IMR-90 (cell line): Measurements from ENCODE around the gene TMEM131L. TPM values are rescaled to one million over a fixed set of nuclear protein-coding genes. Genes with fewer than 3 reads are reported as not detected.

Experiments used
- ATAC-seq: fragments of 200-7000 bp; cut with Tn5 transposase; 2 replicates; pipeline ENCODE4 v1.9.1; 2020; ENCODE audit warnings: low read depth, mild to moderate bottlenecking, moderate library complexity
- BruUV-seq: library from RNA; stranded (reverse); fragments of 400-500 nt; replicated peaks from 2 replicates; lab custom pipeline; 2021; lab: Mats Ljungman, UMichigan
- CTCF ChIA-PET: fragments of 300-600 bp; formaldehyde crosslinking; extraction: SDS; loops from one replicate; lab custom pipeline; 2021; ENCODE audit warnings: antibody characterized with exemption; lab: Yijun Ruan, JAX
- POLR2A ChIA-PET: fragments of 300-600 bp; sonication (Branson Sonifier 250); formaldehyde crosslinking; loops from one replicate; lab custom pipeline; 2022; ENCODE audit warnings: antibody characterized with exemption; ENCODE audit not compliant: unreplicated experiment; lab: Charles Lee
- DNase-seq: peaks from one replicate; pipeline ENCODE4 v3.0.0; 2013
- H2AFZ ChIP-seq: replicated peaks from 2 replicates; pipeline ENCODE3; 2013; ENCODE audit warnings: low read length, mild to moderate bottlenecking; ENCODE audit not compliant: poor library complexity
- H2AK5ac ChIP-seq: 2 replicates; pipeline ENCODE4 v1.6.1; 2013; ENCODE audit warnings: low read depth, low read length, inconsistent platforms
- H2AK9ac ChIP-seq: replicated peaks from 2 replicates; pipeline ENCODE3; 2013; ENCODE audit warnings: mild to moderate bottlenecking, low read depth, low read length, moderate library complexity; ENCODE audit not compliant: poor library complexity
- H2BK120ac ChIP-seq: 2 replicates; pipeline ENCODE4 v1.6.1; 2013; ENCODE audit warnings: low read depth, low read length, inconsistent platforms
- H2BK15ac ChIP-seq: 3 replicates; pipeline ENCODE4 v1.6.1; 2013; ENCODE audit warnings: low read depth, low read length, inconsistent platforms
- H2BK20ac ChIP-seq: 2 replicates; pipeline ENCODE4 v1.6.1; 2013; ENCODE audit warnings: low read depth, mild to moderate bottlenecking, inconsistent platforms, low read length, moderate library complexity
- H2BK5ac ChIP-seq: 2 replicates; pipeline ENCODE4 v1.6.1; 2013; ENCODE audit warnings: mild to moderate bottlenecking, low read depth, low read length, inconsistent platforms; ENCODE audit not compliant: poor library complexity, severe bottlenecking
- H3K14ac ChIP-seq: replicated peaks from 2 replicates; pipeline ENCODE4 v1.6.1; 2013; ENCODE audit warnings: low read depth, low read length, inconsistent platforms
- H3K18ac ChIP-seq: 2 replicates; pipeline ENCODE4 v1.6.1; 2013; ENCODE audit warnings: low read depth, low read length, control low read depth
- H3K23ac ChIP-seq: 2 replicates; pipeline ENCODE4 v1.6.1; 2013; ENCODE audit warnings: low read depth, low read length, inconsistent platforms
- H3K27ac ChIP-seq: 2 replicates; pipeline ENCODE4 v1.5.1; 2013; ENCODE audit warnings: mild to moderate bottlenecking, control low read depth, low read length; ENCODE audit not compliant: insufficient read depth
- H3K27me3 ChIP-seq: 2 replicates; pipeline ENCODE4 v1.6.1; 2013; ENCODE audit warnings: low read length; ENCODE audit not compliant: control insufficient read depth, insufficient read depth
- H3K36me3 ChIP-seq: 2 replicates; pipeline ENCODE4 v1.6.1; 2013; ENCODE audit warnings: low read length, mixed read lengths; ENCODE audit not compliant: control insufficient read depth, insufficient read depth
- H3K4ac ChIP-seq: 2 replicates; pipeline ENCODE4 v1.6.1; 2013; ENCODE audit warnings: low read depth, low read length, inconsistent platforms
- H3K4me1 ChIP-seq: 2 replicates; pipeline ENCODE4 v1.6.1; 2013; ENCODE audit warnings: low read length, mixed read lengths; ENCODE audit not compliant: control insufficient read depth, insufficient read depth
- H3K4me2 ChIP-seq: 2 replicates; pipeline ENCODE4 v1.6.1; 2013; ENCODE audit warnings: low read depth, mild to moderate bottlenecking, control low read depth, low read length, moderate library complexity
- H3K4me3 ChIP-seq: 2 replicates; pipeline ENCODE4 v1.5.1; 2013; ENCODE audit warnings: low read depth, mild to moderate bottlenecking, control low read depth, low read length, moderate library complexity; ENCODE audit not compliant: insufficient read depth
- H3K56ac ChIP-seq: 2 replicates; pipeline ENCODE4 v1.6.1; 2013; ENCODE audit warnings: low read length, inconsistent platforms; ENCODE audit not compliant: insufficient read depth; ENCODE audit errors: extremely low read depth
- H3K79me1 ChIP-seq, 2 experiments: 2 replicates each; pipeline ENCODE4 v1.6.1; 2013; ENCODE audit warnings: low read length in 2 of 2, inconsistent platforms in 1 of 2, low read depth in 1 of 2
- H3K9ac ChIP-seq: 2 replicates; pipeline ENCODE4 v1.6.1; 2013; ENCODE audit warnings: low read depth, low read length, control low read depth
- H3K9me1 ChIP-seq: 2 replicates; pipeline ENCODE4 v1.6.1; 2013; ENCODE audit warnings: low read length, inconsistent platforms; ENCODE audit not compliant: insufficient read depth
- H3K9me3 ChIP-seq: 2 replicates; pipeline ENCODE4 v1.6.1; 2013; ENCODE audit warnings: low read length; ENCODE audit not compliant: control insufficient read depth, insufficient read depth
- H4K20me1 ChIP-seq: 2 replicates; pipeline ENCODE4 v1.6.1; 2013; ENCODE audit warnings: low read length, inconsistent platforms; ENCODE audit not compliant: insufficient read depth
- H4K5ac ChIP-seq: 2 replicates; pipeline ENCODE4 v1.6.1; 2013; ENCODE audit warnings: mild to moderate bottlenecking, low read depth, low read length, control low read depth
- H4K8ac ChIP-seq, 2 experiments: 2 replicates each; pipeline ENCODE4 v1.6.1; 2013; ENCODE audit warnings: low read depth in 2 of 2, low read length in 2 of 2, control low read depth in 1 of 2, inconsistent platforms in 1 of 2
- H4K91ac ChIP-seq: 2 replicates; pipeline ENCODE4 v1.6.1; 2013; ENCODE audit warnings: low read depth, low read length, inconsistent platforms; ENCODE audit not compliant: insufficient read depth
- BHLHE40 ChIP-seq: fragments of 150-350 bp; IDR thresholded peaks from 2 replicates; pipeline ENCODE4 v1.6.1; 2016; ENCODE audit warnings: mild to moderate bottlenecking, low read depth, low read length
- FOS ChIP-seq: fragments of 150-350 bp; IDR thresholded peaks from 2 replicates; pipeline ENCODE4 v1.6.1; 2016; ENCODE audit warnings: low read depth, low read length
- MAFK ChIP-seq: IDR thresholded peaks from 2 replicates; pipeline ENCODE4 v1.6.1; 2012; ENCODE audit warnings: low read depth, low read length, improper control_type of control experiment
- MAZ ChIP-seq: IDR thresholded peaks from 2 replicates; pipeline ENCODE4 v1.6.1; 2012; ENCODE audit warnings: low read depth, mild to moderate bottlenecking, low read length, improper control_type of control experiment, moderate library complexity, borderline replicate concordance
- MXI1 ChIP-seq: IDR thresholded peaks from 2 replicates; pipeline ENCODE4 v1.6.1; 2012; ENCODE audit warnings: low read depth, mild to moderate bottlenecking, low read length, moderate library complexity, borderline replicate concordance
- NFE2L2 ChIP-seq: fragments of 150-350 bp; IDR thresholded peaks from 2 replicates; pipeline ENCODE4 v1.6.1; 2016; ENCODE audit warnings: low read depth, mild to moderate bottlenecking, low read length
- POLR2A ChIP-seq: IDR thresholded peaks from 2 replicates; pipeline ENCODE4 v1.6.1; 2012; ENCODE audit warnings: mild to moderate bottlenecking, low read depth, low read length
- RAD21 ChIP-seq: IDR thresholded peaks from 2 replicates; pipeline ENCODE4 v1.6.1; 2012; ENCODE audit warnings: low read length, improper control_type of control experiment
- RFX5 ChIP-seq: IDR thresholded peaks from 2 replicates; pipeline ENCODE4 v1.8.0; 2012; ENCODE audit warnings: low read depth, mild to moderate bottlenecking, low read length, moderate library complexity
- SMC3 ChIP-seq: fragments of 150-350 bp; IDR thresholded peaks from 2 replicates; pipeline ENCODE4 v1.6.1; 2016; ENCODE audit warnings: low read depth, mild to moderate bottlenecking, antibody characterized with exemption, low read length, moderate library complexity
- USF2 ChIP-seq: fragments of 150-350 bp; IDR thresholded peaks from 2 replicates; pipeline ENCODE4 v1.6.1; 2017; ENCODE audit warnings: mild to moderate bottlenecking, antibody characterized with exemption, low read length, low read depth
- WGBS, 2 experiments: methylation state at CpG; one replicate each; pipeline versions ENCODE4 v1.1.5 to v1.1.7; 2013; ENCODE audit warnings: missing lambda C conversion rate in 2 of 2; ENCODE audit not compliant: insufficient read length in 1 of 2; ENCODE audit errors: extremely low coverage in 2 of 2; 5-methylcytosine and 5-hydroxymethylcytosine counted together
- dilution Hi-C: fragments of 300-500 bp; cut with HindIII; formaldehyde crosslinking; loops from one replicate; pipeline ENCODE4 v1.14.3; 2018; ENCODE audit warnings: low sequenced_read_pairs; ENCODE audit not compliant: unreplicated experiment
- in situ Hi-C: fragments of 300-500 bp; cut with MboI; formaldehyde crosslinking; loops from 3 replicates; pipeline ENCODE4 v1.14.3; 2019; ENCODE audit warnings: low sequenced_read_pairs, inconsistent platforms, mixed read lengths
- intact Hi-C: fragments of 100-400 bp; cut with micrococcal nuclease; formaldehyde crosslinking; loops from 2 replicates; pipeline ENCODE4 v1.10.0; 2022
- polyA plus RNA-seq, 3 experiments: library from polyadenylated mRNA; depleted of rRNA; stranded (reverse); fragments of >200 nt; gene quantifications; 2 replicates each; pipeline ENCODE4 v1.2.3, GENCODE V29; 2012; ENCODE audit warnings: low replicate concordance in 1 of 3
- total RNA-seq: library from RNA; depleted of rRNA; stranded (reverse); fragments of >200 nt; gene quantifications from 2 replicates; pipeline ENCODE4 v1.2.3, GENCODE V29; 2012
- TF ChIP-seq, protein P1 (sequence below): conservative IDR thresholded peaks from 2 replicates; pipeline ENCODE4 v1.5.1; 2012; ENCODE audit warnings: mild to moderate bottlenecking, low read depth, low read length, improper control_type of control experiment
- TF ChIP-seq, protein P2 (sequence below): fragments of 150-350 bp; IDR thresholded peaks from 2 replicates; pipeline ENCODE4 v1.6.1; 2016; ENCODE audit warnings: low read depth, mild to moderate bottlenecking, low read length, moderate library complexity, borderline replicate concordance

Gene TMEM131L
- total and polyA plus RNA-seq, 2 of the 4 experiments (the other 2 are of a cell fraction) = 8.4 to 23.8 TPM

GRCh38 chr4:153465615-153466080 lies 512 bp upstream of the TMEM131L start:
- peak; percentile 31 for TF ChIP-seq RAD21
- no peak for TF ChIP-seq NFE2L2
- TF ChIP-seq FOS = no peak
- TF ChIP-seq, protein P1, sequence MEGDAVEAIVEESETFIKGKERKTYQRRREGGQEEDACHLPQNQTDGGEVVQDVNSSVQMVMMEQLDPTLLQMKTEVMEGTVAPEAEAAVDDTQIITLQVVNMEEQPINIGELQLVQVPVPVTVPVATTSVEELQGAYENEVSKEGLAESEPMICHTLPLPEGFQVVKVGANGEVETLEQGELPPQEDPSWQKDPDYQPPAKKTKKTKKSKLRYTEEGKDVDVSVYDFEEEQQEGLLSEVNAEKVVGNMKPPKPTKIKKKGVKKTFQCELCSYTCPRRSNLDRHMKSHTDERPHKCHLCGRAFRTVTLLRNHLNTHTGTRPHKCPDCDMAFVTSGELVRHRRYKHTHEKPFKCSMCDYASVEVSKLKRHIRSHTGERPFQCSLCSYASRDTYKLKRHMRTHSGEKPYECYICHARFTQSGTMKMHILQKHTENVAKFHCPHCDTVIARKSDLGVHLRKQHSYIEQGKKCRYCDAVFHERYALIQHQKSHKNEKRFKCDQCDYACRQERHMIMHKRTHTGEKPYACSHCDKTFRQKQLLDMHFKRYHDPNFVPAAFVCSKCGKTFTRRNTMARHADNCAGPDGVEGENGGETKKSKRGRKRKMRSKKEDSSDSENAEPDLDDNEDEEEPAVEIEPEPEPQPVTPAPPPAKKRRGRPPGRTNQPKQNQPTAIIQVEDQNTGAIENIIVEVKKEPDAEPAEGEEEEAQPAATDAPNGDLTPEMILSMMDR = no peak; the same call in 1 of the 2 replicates
- TF ChIP-seq, protein P2, sequence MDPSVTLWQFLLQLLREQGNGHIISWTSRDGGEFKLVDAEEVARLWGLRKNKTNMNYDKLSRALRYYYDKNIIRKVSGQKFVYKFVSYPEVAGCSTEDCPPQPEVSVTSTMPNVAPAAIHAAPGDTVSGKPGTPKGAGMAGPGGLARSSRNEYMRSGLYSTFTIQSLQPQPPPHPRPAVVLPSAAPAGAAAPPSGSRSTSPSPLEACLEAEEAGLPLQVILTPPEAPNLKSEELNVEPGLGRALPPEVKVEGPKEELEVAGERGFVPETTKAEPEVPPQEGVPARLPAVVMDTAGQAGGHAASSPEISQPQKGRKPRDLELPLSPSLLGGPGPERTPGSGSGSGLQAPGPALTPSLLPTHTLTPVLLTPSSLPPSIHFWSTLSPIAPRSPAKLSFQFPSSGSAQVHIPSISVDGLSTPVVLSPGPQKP = no peak
- TF ChIP-seq MXI1 = peak; percentile 55; the same call in 1 of the 2 replicates
- no peak for TF ChIP-seq USF2
- TF ChIP-seq SMC3 = peak; percentile 21
- TF ChIP-seq MAZ = no peak
- TF ChIP-seq POLR2A = no peak
- TF ChIP-seq MAFK = no peak
- TF ChIP-seq RFX5 = no peak
- TF ChIP-seq BHLHE40 = no peak
- H2BK5ac ChIP-seq = no peak overlapping the region
- peaks cover 6 to 26% of the 10 kb centered on the region in 2 experiments for H3K79me1 ChIP-seq
- peak overlapping the region; percentile 96 for H3K4me3 ChIP-seq
- H3K9me3 ChIP-seq = no peaks in the 10 kb centered on the region
- DNase-seq (peak; percentile 61), ATAC-seq (peak; percentile 59)
- dilution Hi-C loops (no loop called here), in situ Hi-C loops (no loop called here), intact Hi-C loops (loop anchor here (1.0 to 10.0 kb wide), 5 partner anchors 19 to 321 kb away; no protein-coding TSS in a partner anchor)
- peak overlapping the region; percentile 84 for H2AK9ac ChIP-seq
- H3K18ac ChIP-seq = no peak overlapping the region
- peak overlapping the region; percentile 83 for H3K4me2 ChIP-seq
- no peak overlapping the region for H3K56ac ChIP-seq
- H2AFZ ChIP-seq = peak overlapping the region; percentile 94
- no peak overlapping the region for H4K5ac ChIP-seq
- H2BK15ac ChIP-seq = no peak overlapping the region
- H3K14ac ChIP-seq = no peak overlapping the region
- peaks cover 2% of the 10 kb centered on the region; the same call in 1 of the 2 replicates for H3K4me1 ChIP-seq
- no peak overlapping the region for H2BK20ac ChIP-seq
- H3K27ac ChIP-seq = peak overlapping the region; percentile 10; the same call in 1 of the 2 replicates
- CTCF ChIA-PET = interaction anchor here (0.7 to 1.9 kb wide), 11 partner anchors 18 to 178 kb away, joined by 3 to 11 read pairs (median 3); no protein-coding TSS in a partner anchor
- H4K91ac ChIP-seq = no peak overlapping the region
- no peak overlapping the region for H3K4ac ChIP-seq
- peak overlapping the region in 1 of 2 experiments; percentile 53; a peak in 1 of 4 replicates for H4K8ac ChIP-seq
- no TSS peak for BruUV-seq
- H3K36me3 ChIP-seq = no peaks in the 10 kb centered on the region
- no peaks in the 10 kb centered on the region for H3K27me3 ChIP-seq
- POLR2A ChIA-PET = interaction anchor here (0.5 to 0.6 kb wide), 2 partner anchors 22 to 55 kb away, joined by 4 to 5 read pairs; no protein-coding TSS in a partner anchor
- no peak overlapping the region for H2BK120ac ChIP-seq
- peaks cover 2% of the 10 kb centered on the region; the same call in 1 of the 2 replicates for H4K20me1 ChIP-seq
- no peak overlapping the region for H3K23ac ChIP-seq
- H3K9me1 ChIP-seq = no peaks in the 10 kb centered on the region; the same call in 1 of the 2 replicates
- H3K9ac ChIP-seq = 0 out of 2 replicates have a peak overlapping the region, but pooled peaks have one; percentile 30
- 7% methylated on average over 3 of the region's 31 CpGs; no CpG with 5 or more reads in 1 of the 2 experiments for WGBS, 2 experiments
- H2AK5ac ChIP-seq = no peak overlapping the region
